Endodermal cell (in vitro differentiated cells): ENCODE data around the gene OR2D2. TPM values are rescaled to one million over a fixed set of nuclear protein-coding genes. Genes with fewer than 3 reads are reported as not detected.
"Not testable (repeated sequence)": the region's sequence is repeated elsewhere in the genome, so short reads cannot be mapped to it uniquely, and the experiment has no call there.

ENCODE experiments used
- DNase-seq: peaks from one replicate; pipeline ENCODE4 v3.0.0-alpha.2; 2017
- H3K27ac ChIP-seq: 2 replicates; pipeline ENCODE4 v1.5.1; 2013; ENCODE audit warnings: mild to moderate bottlenecking, low read depth, low read length, moderate library complexity
- H3K27me3 ChIP-seq: 2 replicates; pipeline ENCODE4 v1.6.1; 2013; ENCODE audit warnings: mild to moderate bottlenecking, low read length, moderate library complexity; ENCODE audit not compliant: insufficient read depth, control insufficient read depth, poor library complexity, severe bottlenecking
- H3K36me3 ChIP-seq: 2 replicates; pipeline ENCODE4 v1.7.0; 2013; ENCODE audit warnings: mild to moderate bottlenecking, low read length, moderate library complexity; ENCODE audit not compliant: control insufficient read depth, insufficient read depth
- H3K4me1 ChIP-seq: one replicate; pipeline ENCODE4 v1.7.0; 2013; ENCODE audit warnings: low read length; ENCODE audit not compliant: control insufficient read depth, insufficient read depth
- H3K4me3 ChIP-seq: 2 replicates; pipeline ENCODE4 v1.5.1; 2013; ENCODE audit warnings: mild to moderate bottlenecking, low read length, moderate library complexity
- H3K9ac ChIP-seq: 2 replicates; pipeline ENCODE4 v1.6.1; 2013; ENCODE audit warnings: mild to moderate bottlenecking, low read length, moderate library complexity; ENCODE audit not compliant: poor library complexity, severe bottlenecking; ENCODE audit errors: extremely low read depth
- H3K9me3 ChIP-seq: 2 replicates; pipeline ENCODE4 v1.6.1; 2013; ENCODE audit warnings: mild to moderate bottlenecking, low read length, moderate library complexity; ENCODE audit not compliant: control insufficient read depth
- H3K27ac Mint-ChIP-seq: 2 replicates; pipeline ENCODE4 v1.8.0; 2020; ENCODE audit warnings: mixed read lengths
- H3K27me3 Mint-ChIP-seq: 2 replicates; pipeline ENCODE4 v1.8.0; 2021; ENCODE audit warnings: mild to moderate bottlenecking, mixed read lengths; ENCODE audit not compliant: insufficient read depth
- H3K36me3 Mint-ChIP-seq: 2 replicates; pipeline ENCODE4 v1.8.0; 2020; ENCODE audit warnings: low read depth, mixed read lengths
- H3K4me1 Mint-ChIP-seq: 2 replicates; pipeline ENCODE4 v1.8.0; 2020; ENCODE audit warnings: mixed read lengths
- H3K4me3 Mint-ChIP-seq: 2 replicates; pipeline ENCODE4 v1.8.0; 2020; ENCODE audit warnings: mild to moderate bottlenecking, moderate library complexity, mixed read lengths
- H3K9me3 Mint-ChIP-seq: 2 replicates; pipeline ENCODE4 v1.8.0; 2020; ENCODE audit warnings: mild to moderate bottlenecking, mixed read lengths
- CTCF ChIP-seq: fragments of 200-600 bp; sonication (generic); conservative IDR thresholded peaks from 2 replicates; pipeline ENCODE4 v1.5.0; 2021; ENCODE audit warnings: antibody characterized with exemption, mild to moderate bottlenecking
- WGBS, 2 experiments: methylation state at CpG; one replicate each; pipeline versions ENCODE4 v1.1.5 to v1.1.7; 2013; ENCODE audit warnings: missing lambda C conversion rate in 2 of 2, mixed read lengths in 1 of 2; ENCODE audit not compliant: insufficient coverage in 1 of 2, insufficient read length in 1 of 2; 5-methylcytosine and 5-hydroxymethylcytosine counted together
- total RNA-seq, 2 donors: library from RNA; stranded (reverse); fragmentation: NEBNext Ultra II Directional in 1 of 2; extraction: Animal tissue kit (Norgen Biotek cat#: 25700) in 1 of 2; gene quantifications; 2 replicates in 1 of 2; 3 replicates in 1 of 2; pipeline ENCODE4 v1.2.1, GENCODE V29; 2021

Gene OR2D2
- total RNA-seq, 2 donors from 2014 or later, result 1.1 TPM; not detected in 1

DNA sequence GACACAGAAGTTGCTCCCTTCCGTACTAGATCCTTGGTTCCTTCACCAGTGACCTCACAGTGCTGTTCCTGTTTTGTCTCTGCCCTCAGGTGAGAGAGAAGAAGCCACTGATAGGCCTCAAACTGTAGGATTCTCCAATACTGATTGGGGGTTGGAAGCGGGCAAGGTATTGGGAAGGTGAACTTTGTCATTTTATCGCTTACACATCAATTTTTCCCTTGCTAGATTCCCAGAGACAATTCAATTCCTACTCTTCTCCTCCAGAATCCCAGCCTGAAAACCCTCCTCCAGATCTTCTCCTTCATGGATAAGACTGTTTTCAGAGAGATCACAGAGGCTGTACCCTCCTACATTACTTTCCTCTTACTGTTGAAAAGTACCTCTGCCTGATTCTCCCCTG lies 19.1 kb upstream of the OR2D2 start:
- peaks cover 5% of the 10 kb centered on the region for H3K9me3 Mint-ChIP-seq
- no peak overlapping the region for H3K4me3 Mint-ChIP-seq
- DNase-seq, result no peak
- Histone ChIP-seq H3K4me3 (no peak overlapping the region), H3K27me3 (no peaks in the 10 kb centered on the region), H3K9ac (no peak overlapping the region), H3K4me1 (no peaks in the 10 kb centered on the region), H3K27ac (no peak overlapping the region), H3K36me3 (no peaks in the 10 kb centered on the region), H3K9me3 (no peaks in the 10 kb centered on the region)
- no peaks in the 10 kb centered on the region for H3K27me3 Mint-ChIP-seq
- WGBS, 2 experiments, result 89 to 99% methylated on average over 1 to 3 of the region's 3 CpGs
- no peaks in the 10 kb centered on the region for H3K36me3 Mint-ChIP-seq
- no peaks in the 10 kb centered on the region for H3K4me1 Mint-ChIP-seq
- no peak overlapping the region for H3K27ac Mint-ChIP-seq
- TF ChIP-seq CTCF, result no peak

DNA sequence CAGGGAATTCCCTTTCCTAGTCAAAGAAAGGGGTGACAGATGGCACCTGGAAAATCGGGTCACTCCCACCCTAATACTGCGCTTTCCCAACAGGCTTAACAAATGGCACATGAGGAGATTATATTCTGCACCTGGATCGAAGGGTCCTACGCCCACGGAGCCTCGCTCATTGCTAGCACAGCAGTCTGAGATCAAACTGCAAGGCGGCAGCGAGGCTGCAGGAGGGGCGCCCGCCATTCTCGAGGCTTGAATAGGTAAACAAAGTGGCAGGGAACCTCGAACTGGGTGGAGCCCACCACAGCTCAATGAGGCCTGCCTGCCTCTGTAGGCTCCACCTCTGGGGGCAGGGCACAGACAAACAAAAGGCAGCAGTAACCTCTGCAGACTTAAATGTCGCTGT lies 12.5 kb upstream of the OR2D2 start:
- not testable (repeated sequence) for H3K36me3 ChIP-seq, H3K27me3 ChIP-seq, H3K36me3 Mint-ChIP-seq, H3K27me3 Mint-ChIP-seq, H3K27ac Mint-ChIP-seq, DNase-seq, H3K4me1 Mint-ChIP-seq, H3K4me1 ChIP-seq, H3K4me3 Mint-ChIP-seq, H3K27ac ChIP-seq, H3K9ac ChIP-seq, H3K9me3 ChIP-seq, H3K4me3 ChIP-seq
- 81 to 99% methylated on average over 11 to 13 of the region's 13 CpGs for WGBS, 2 experiments
- H3K9me3 Mint-ChIP-seq, result peaks cover 27% of the 10 kb centered on the region

GRCh38 chr11:6900327-6900999 lies 8.2 kb upstream of the OR2D2 start:
- no peaks in the 10 kb centered on the region for H3K27me3 Mint-ChIP-seq
- 50 to 92% methylated on average over 1 to 2 of the region's 2 CpGs for WGBS, 2 experiments
- H3K9ac ChIP-seq, result no peak overlapping the region
- no peaks in the 10 kb centered on the region for H3K27me3 ChIP-seq
- no peaks in the 10 kb centered on the region for H3K36me3 ChIP-seq
- peaks cover 18% of the 10 kb centered on the region for H3K9me3 Mint-ChIP-seq
- no peaks in the 10 kb centered on the region for H3K36me3 Mint-ChIP-seq
- TF ChIP-seq CTCF, result peak; percentile 58
- H3K27ac Mint-ChIP-seq, result no peak overlapping the region
- no peak overlapping the region for H3K27ac ChIP-seq
- H3K4me3 Mint-ChIP-seq, result no peak overlapping the region
- H3K4me3 ChIP-seq, result no peak overlapping the region
- DNase-seq, result no peak
- no peaks in the 10 kb centered on the region for H3K4me1 ChIP-seq
- no peaks in the 10 kb centered on the region for H3K4me1 Mint-ChIP-seq
- H3K9me3 ChIP-seq, result no peaks in the 10 kb centered on the region

DNA sequence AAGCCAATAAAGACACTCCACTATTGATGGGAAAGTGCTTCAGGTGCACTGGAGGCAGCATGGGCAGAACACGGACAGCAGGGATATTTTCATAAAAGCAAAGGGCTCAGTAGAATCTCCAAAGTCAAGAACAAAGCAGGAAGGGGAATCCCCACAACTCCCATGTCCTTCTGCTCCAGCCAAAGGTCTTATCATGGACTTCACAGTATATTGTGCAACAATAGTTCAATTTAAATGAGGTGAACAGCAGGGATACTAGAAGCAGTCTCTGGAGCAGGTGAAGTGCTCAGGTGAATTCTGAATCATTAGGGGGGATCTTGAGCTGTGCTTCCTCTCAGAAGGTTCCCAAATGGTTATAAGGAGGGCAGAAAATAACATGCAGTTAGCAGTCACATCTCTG lies 6.6 kb upstream of the OR2D2 start:
- Histone ChIP-seq H3K27me3 (no peaks in the 10 kb centered on the region), H3K4me3 (no peak overlapping the region), H3K36me3 (no peaks in the 10 kb centered on the region), H3K27ac (no peak overlapping the region), H3K9me3 (no peaks in the 10 kb centered on the region), H3K9ac (no peak overlapping the region), H3K4me1 (no peaks in the 10 kb centered on the region)
- Mint-ChIP-seq H3K9me3 (peaks cover 5% of the 10 kb centered on the region), H3K4me3 (no peak overlapping the region), H3K27me3 (no peaks in the 10 kb centered on the region), H3K4me1 (no peaks in the 10 kb centered on the region), H3K27ac (no peak overlapping the region), H3K36me3 (no peaks in the 10 kb centered on the region)
- 83 to 100% methylated on average over 1 of the region's 1 CpG for WGBS, 2 experiments
- DNase-seq, result no peak
- no peak for TF ChIP-seq CTCF
